Smooth muscle cell (in vitro differentiated cells): ENCODE results near the gene SIDT1. TPM values are rescaled to one million over a fixed set of nuclear protein-coding genes. Genes with fewer than 3 reads are reported as not detected.

Experiments
- DNase-seq: peaks from one replicate; lab custom pipeline; 2025; ENCODE audit not compliant: unreplicated experiment; lab: John Stamatoyannopoulos, UW
- H2AFZ ChIP-seq: fragments of 200-600 bp; sonication (generic); 2 replicates; pipeline ENCODE4 v1.6.0; 2016; ENCODE audit warnings: antibody characterized with exemption, low read depth, mild to moderate bottlenecking
- H3F3A ChIP-seq: fragments of 200-600 bp; sonication (generic); 2 replicates; pipeline ENCODE4 v1.6.0; 2017; ENCODE audit warnings: antibody characterized with exemption, low read depth
- H3K27ac ChIP-seq: fragments of 200-600 bp; sonication (generic); 2 replicates; pipeline ENCODE4 v1.5.1; 2016; ENCODE audit warnings: low read depth, mild to moderate bottlenecking
- H3K27me3 ChIP-seq: fragments of 200-600 bp; sonication (generic); 2 replicates; pipeline ENCODE4 v1.6.1; 2016; ENCODE audit warnings: low read depth, mild to moderate bottlenecking
- H3K36me3 ChIP-seq: fragments of 200-600 bp; sonication (generic); 2 replicates; pipeline ENCODE4 v1.5.1; 2016; ENCODE audit warnings: low read depth
- H3K4me1 ChIP-seq: fragments of 200-600 bp; sonication (generic); 2 replicates; pipeline ENCODE4 v1.5.1; 2016; ENCODE audit warnings: low read depth
- H3K4me2 ChIP-seq: fragments of 200-600 bp; sonication (generic); 2 replicates; pipeline ENCODE4 v1.6.0; 2016; ENCODE audit warnings: mild to moderate bottlenecking
- H3K4me3 ChIP-seq: fragments of 200-600 bp; sonication (generic); 2 replicates; pipeline ENCODE4 v1.5.1; 2016; ENCODE audit warnings: mild to moderate bottlenecking
- H3K79me2 ChIP-seq: fragments of 200-600 bp; sonication (generic); 2 replicates; pipeline ENCODE4 v1.6.0; 2016; ENCODE audit warnings: low read depth, mild to moderate bottlenecking
- H3K9ac ChIP-seq: fragments of 200-600 bp; sonication (generic); 2 replicates; pipeline ENCODE4 v1.6.0; 2016; ENCODE audit warnings: low read depth
- H3K9me3 ChIP-seq: fragments of 200-600 bp; sonication (generic); replicated peaks from 2 replicates; pipeline ENCODE4 v1.5.1; 2016; ENCODE audit warnings: low read depth
- H4K20me1 ChIP-seq: fragments of 200-600 bp; sonication (generic); 2 replicates; pipeline ENCODE4 v1.6.0; 2016; ENCODE audit warnings: low read depth
- CTCF ChIP-seq: fragments of 200-600 bp; sonication (generic); IDR thresholded peaks from 2 replicates; pipeline ENCODE4 v1.5.1; 2017; ENCODE audit warnings: borderline replicate concordance, mild to moderate bottlenecking, antibody characterized with exemption; ENCODE audit not compliant: insufficient read depth, poor library complexity, severe bottlenecking
- WGBS: methylation state at CpG from one replicate; pipeline ENCODE4 v1.1.7; 2016; ENCODE audit warnings: low lambda C conversion rate; 5-methylcytosine and 5-hydroxymethylcytosine counted together
- polyA plus RNA-seq: library from polyadenylated mRNA; unstranded; fragments of >200 nt; fragmentation: Nextera tagmentation; extraction: Ambion mirVana; gene quantifications from 2 replicates; pipeline ENCODE4 v1.2.1, GENCODE V29; 2016
- total RNA-seq: library from RNA; depleted of rRNA; stranded (reverse); fragments of >200 nt; gene quantifications from 2 replicates; pipeline ENCODE4 v1.2.3, GENCODE V29; 2014

The SIDT1 gene
- total and polyA plus RNA-seq, 2 experiments from 2014 or later: not detected

DNA sequence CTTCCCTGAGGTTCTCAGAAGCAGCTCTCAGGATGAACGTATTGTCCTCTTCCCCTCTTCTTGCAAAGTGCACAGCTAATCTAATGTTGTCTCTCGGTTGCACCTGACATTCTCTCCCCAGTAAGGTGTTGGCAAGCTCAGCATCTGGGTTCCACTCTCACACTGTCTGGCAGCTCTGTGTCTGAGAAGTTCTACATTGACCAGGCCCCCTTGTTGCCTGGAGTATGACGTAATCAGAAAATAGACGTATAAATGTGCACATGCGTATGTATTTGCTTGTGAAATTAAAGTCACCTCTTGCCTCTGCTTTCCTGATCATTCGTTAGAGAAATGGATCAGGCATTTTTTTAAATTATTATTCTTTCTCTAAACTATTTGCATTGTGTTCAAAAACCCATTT, 96.4 kb downstream of the SIDT1 start:
- H2AFZ ChIP-seq: no peak overlapping the region
- H3K36me3 ChIP-seq: no peaks in the 10 kb centered on the region
- H3K27me3 ChIP-seq: peaks cover 18% of the 10 kb centered on the region
- no peak for DNase-seq
- WGBS: 96% methylated on average over 6 of the region's 6 CpGs
- H4K20me1 ChIP-seq: no peaks in the 10 kb centered on the region
- no peaks in the 10 kb centered on the region for H3K9me3 ChIP-seq
- no peak overlapping the region for H3K4me3 ChIP-seq
- H3K27ac ChIP-seq: no peak overlapping the region
- H3F3A ChIP-seq: no peaks in the 10 kb centered on the region
- H3K4me1 ChIP-seq: no peaks in the 10 kb centered on the region
- no peak for TF ChIP-seq CTCF
- no peak overlapping the region for H3K4me2 ChIP-seq
- H3K9ac ChIP-seq: no peak overlapping the region
- no peaks in the 10 kb centered on the region for H3K79me2 ChIP-seq

DNA sequence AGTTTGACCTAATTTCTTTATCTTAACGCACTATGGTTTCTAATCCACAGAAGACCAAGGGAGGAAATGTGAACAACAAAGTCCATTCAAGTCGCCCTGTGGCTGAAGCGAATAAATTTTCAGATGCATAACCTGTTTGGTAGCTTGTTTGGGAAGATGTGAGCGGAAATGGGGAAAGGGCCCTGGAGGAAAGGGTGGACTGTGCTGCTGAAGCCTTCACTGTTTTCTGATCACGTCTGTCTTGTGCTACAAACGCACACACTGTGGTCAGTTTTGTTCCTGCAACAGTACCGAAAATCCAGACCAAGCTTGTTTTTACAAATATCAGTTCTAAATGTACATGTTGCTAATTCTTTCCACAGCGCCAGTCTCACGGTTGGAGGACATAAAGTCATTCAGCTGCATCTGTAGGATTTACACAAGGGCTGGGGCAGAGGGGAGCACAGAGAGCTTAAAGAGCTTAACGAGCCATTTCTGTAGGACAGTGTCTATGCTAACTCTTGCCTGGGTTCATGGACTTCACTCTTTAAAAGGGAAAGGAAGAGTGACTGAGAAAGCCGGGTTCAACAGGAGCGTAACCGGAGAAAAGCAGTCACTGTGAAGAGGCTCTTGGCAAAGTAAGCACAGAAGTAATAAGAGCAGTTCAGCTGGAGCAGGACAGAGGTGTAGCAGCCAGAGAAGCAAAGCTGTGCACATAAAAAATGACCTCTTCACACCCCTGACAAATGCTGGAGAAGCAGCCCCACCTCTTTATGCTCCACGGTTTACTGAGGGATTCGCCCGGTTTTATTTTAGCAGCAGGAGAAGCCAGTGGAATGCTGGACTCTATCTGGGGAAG, 97.4 kb downstream of the SIDT1 start:
- WGBS: 83% methylated on average over 16 of the region's 16 CpGs
- no peaks in the 10 kb centered on the region for H3K36me3 ChIP-seq
- no peak overlapping the region for H3K4me2 ChIP-seq
- no peaks in the 10 kb centered on the region for H3K9me3 ChIP-seq
- H3K79me2 ChIP-seq: no peaks in the 10 kb centered on the region
- no peak for TF ChIP-seq CTCF
- no peak overlapping the region for H3K4me3 ChIP-seq
- H2AFZ ChIP-seq: no peak overlapping the region
- no peaks in the 10 kb centered on the region for H4K20me1 ChIP-seq
- H3K27me3 ChIP-seq: peaks cover 8% of the 10 kb centered on the region
- no peak overlapping the region for H3K9ac ChIP-seq
- DNase-seq: no peak
- H3F3A ChIP-seq: no peaks in the 10 kb centered on the region
- H3K4me1 ChIP-seq: no peaks in the 10 kb centered on the region
- no peak overlapping the region for H3K27ac ChIP-seq

DNA sequence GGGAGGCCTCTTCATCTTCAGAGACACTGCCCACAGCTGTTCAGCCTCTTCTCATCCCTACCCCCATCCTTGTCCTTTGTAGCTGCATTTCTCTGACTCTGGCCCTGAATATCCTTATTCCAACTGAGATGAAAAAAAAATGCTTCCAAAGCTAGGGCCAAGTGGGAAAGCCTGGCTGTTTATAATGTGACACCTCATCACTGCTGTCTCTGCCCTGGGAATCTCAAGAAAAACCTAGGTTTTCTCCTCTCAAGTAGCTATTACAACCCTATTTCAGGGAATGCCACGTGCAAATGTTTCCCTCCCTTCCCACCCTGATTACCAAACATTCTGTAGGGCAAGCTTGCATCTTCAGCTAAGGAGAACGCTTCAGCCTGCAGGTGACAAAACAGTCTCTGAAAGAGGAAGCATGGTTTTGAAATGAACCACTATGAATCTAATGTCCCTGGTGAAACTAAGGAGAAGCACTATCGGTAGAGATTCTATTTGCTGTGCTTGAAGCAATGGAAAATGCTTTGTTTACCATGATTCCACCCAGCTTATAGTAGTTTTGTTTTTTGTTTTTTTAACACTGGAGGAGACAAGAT, 98.7 kb downstream of the SIDT1 start:
- 77% methylated on average over 3 of the region's 3 CpGs for WGBS
- H3K9me3 ChIP-seq: no peaks in the 10 kb centered on the region
- H3K27me3 ChIP-seq: peaks cover under 1% of the 10 kb centered on the region
- no peaks in the 10 kb centered on the region for H3F3A ChIP-seq
- TF ChIP-seq CTCF: no peak
- H3K9ac ChIP-seq: no peak overlapping the region
- H3K27ac ChIP-seq: no peak overlapping the region
- no peaks in the 10 kb centered on the region for H3K36me3 ChIP-seq
- no peak overlapping the region for H2AFZ ChIP-seq
- no peaks in the 10 kb centered on the region for H4K20me1 ChIP-seq
- no peak for DNase-seq
- no peaks in the 10 kb centered on the region for H3K79me2 ChIP-seq
- no peak overlapping the region for H3K4me3 ChIP-seq
- no peak overlapping the region for H3K4me2 ChIP-seq
- H3K4me1 ChIP-seq: no peaks in the 10 kb centered on the region
